K562 (cell line): Measurements from ENCODE around the gene BICD1. TPM values are rescaled to one million over a fixed set of nuclear protein-coding genes. Genes with fewer than 3 reads are reported as not detected.

Source experiments
- ELF4 ChIP-seq: fragments of 450-650 bp; formaldehyde crosslinking; IDR thresholded peaks from 2 replicates; pipeline ENCODE4 v1.4.0; 2022; ENCODE audit warnings: missing genetic modification characterization
- PTBP1 ChIP-seq: fragments of 200-400 bp; formaldehyde crosslinking; IDR thresholded peaks from 2 replicates; pipeline ENCODE4 v1.6.1; 2017; ENCODE audit warnings: low read depth, low read length
- SMAD1 ChIP-seq: fragments of 150-350 bp; IDR thresholded peaks from 2 replicates; pipeline ENCODE4 v1.6.1; 2014; ENCODE audit warnings: low read length, low read depth; ENCODE audit not compliant: partially characterized antibody
- TCF3 ChIP-seq: sonication (generic); formaldehyde crosslinking; IDR thresholded peaks from 2 replicates; pipeline ENCODE4 v1.4.0; 2020; ENCODE audit warnings: mild to moderate bottlenecking, missing genetic modification reagents
- ZNF583 ChIP-seq: fragments of 250-450 bp; sonication (Bioruptor Pico); IDR thresholded peaks from 2 replicates; pipeline ENCODE4 v1.4.0; 2020
- polyA plus RNA-seq, 8 experiments: library from polyadenylated mRNA; depleted of rRNA in 4 of 8; stranded (reverse) in 5 of 8; unstranded in 3 of 8; fragments of >200 nt; fragmentation: Nextera tagmentation in 2 of 8; fragmentation: Illumina TruSeq in 1 of 8; extraction: Ambion mirVana in 2 of 8; extraction: Trizol in 1 of 8; gene quantifications; 2 replicates each; pipeline versions ENCODE4 v1.2.1 to v1.2.3, GENCODE V29; 2011 to 2014; ENCODE audit warnings: inconsistent platforms in 1 of 8, missing spikeins in 1 of 8
- total RNA-seq, 7 experiments: library from RNA; depleted of rRNA in 6 of 7; stranded (reverse); fragments of >200 nt in 6 of 7; fragmentation: Illumina TruSeq in 2 of 7; extraction: Trizol in 2 of 7; gene quantifications; 2 replicates each; pipeline versions ENCODE4 v1.2.1 to v1.2.3, GENCODE V29; 2011 to 2021; ENCODE audit warnings: low replicate concordance in 1 of 7
- TF ChIP-seq, protein P1 (sequence below): fragments of 450-650 bp; IDR thresholded peaks from 2 replicates; pipeline ENCODE4 v1.6.1; 2014; ENCODE audit warnings: low read depth, mild to moderate bottlenecking, moderate library complexity, borderline replicate concordance
- TF ChIP-seq, protein P2 (sequence below): fragments of 450-650 bp; IDR thresholded peaks from 2 replicates; pipeline ENCODE4 v1.6.1; 2017; ENCODE audit warnings: antibody characterized with exemption
- TF ChIP-seq, protein P3 (sequence below), 2 experiments: fragments of 450-650 bp; formaldehyde crosslinking in 1 of 2; IDR thresholded peaks; 2 replicates each; pipeline versions ENCODE4 v1.4.0 to v1.6.1; 2014 to 2020; ENCODE audit warnings: mild to moderate bottlenecking in 2 of 2, borderline replicate concordance in 1 of 2, low read depth in 1 of 2
- TF ChIP-seq, protein P4 (sequence below): fragments of 250-450 bp; sonication (Bioruptor Pico); IDR thresholded peaks from 2 replicates; pipeline ENCODE4 v1.8.0; 2021; ENCODE audit warnings: moderate library complexity, mild to moderate bottlenecking, inconsistent platforms

Gene BICD1
- total and polyA plus RNA-seq, 9 of the 15 experiments (the other 6 are each of a cell fraction or from before 2014, with no cell fraction given), result 3.5 to 21.1 (median 12.5) TPM

DNA sequence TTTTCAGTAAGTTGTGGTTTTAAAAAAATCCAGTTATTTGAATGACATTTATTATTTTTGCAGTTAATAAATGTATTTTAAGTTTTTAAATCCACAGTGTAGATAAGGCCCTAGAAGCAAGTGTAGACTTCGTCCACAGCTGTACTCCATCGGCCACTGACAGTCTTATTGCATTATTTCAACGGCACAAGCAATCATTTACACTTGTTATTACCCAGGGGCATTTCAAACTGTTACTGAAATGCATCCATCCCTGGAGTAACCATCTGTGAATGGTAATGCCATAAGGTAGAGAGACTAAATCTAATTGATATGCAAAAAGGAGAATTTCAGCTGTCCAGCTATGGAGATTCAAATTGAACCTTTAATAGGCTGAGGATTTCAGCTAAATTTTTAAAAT lies 48.4 kb downstream of the BICD1 start (continued):
- TF ChIP-seq, protein P1, sequence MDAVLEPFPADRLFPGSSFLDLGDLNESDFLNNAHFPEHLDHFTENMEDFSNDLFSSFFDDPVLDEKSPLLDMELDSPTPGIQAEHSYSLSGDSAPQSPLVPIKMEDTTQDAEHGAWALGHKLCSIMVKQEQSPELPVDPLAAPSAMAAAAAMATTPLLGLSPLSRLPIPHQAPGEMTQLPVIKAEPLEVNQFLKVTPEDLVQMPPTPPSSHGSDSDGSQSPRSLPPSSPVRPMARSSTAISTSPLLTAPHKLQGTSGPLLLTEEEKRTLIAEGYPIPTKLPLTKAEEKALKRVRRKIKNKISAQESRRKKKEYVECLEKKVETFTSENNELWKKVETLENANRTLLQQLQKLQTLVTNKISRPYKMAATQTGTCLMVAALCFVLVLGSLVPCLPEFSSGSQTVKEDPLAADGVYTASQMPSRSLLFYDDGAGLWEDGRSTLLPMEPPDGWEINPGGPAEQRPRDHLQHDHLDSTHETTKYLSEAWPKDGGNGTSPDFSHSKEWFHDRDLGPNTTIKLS, result no peak
- TF ChIP-seq PTBP1 (no peak), ELF4 (CRISPR knock-in tag) (no peak), ZNF583 (CRISPR knock-in tag) (no peak), SMAD1 (no peak), TCF3 (no peak)
- TF ChIP-seq, protein P2, sequence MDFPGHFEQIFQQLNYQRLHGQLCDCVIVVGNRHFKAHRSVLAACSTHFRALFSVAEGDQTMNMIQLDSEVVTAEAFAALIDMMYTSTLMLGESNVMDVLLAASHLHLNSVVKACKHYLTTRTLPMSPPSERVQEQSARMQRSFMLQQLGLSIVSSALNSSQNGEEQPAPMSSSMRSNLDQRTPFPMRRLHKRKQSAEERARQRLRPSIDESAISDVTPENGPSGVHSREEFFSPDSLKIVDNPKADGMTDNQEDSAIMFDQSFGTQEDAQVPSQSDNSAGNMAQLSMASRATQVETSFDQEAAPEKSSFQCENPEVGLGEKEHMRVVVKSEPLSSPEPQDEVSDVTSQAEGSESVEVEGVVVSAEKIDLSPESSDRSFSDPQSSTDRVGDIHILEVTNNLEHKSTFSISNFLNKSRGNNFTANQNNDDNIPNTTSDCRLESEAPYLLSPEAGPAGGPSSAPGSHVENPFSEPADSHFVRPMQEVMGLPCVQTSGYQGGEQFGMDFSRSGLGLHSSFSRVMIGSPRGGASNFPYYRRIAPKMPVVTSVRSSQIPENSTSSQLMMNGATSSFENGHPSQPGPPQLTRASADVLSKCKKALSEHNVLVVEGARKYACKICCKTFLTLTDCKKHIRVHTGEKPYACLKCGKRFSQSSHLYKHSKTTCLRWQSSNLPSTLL, result no peak
- TF ChIP-seq, protein P3, sequence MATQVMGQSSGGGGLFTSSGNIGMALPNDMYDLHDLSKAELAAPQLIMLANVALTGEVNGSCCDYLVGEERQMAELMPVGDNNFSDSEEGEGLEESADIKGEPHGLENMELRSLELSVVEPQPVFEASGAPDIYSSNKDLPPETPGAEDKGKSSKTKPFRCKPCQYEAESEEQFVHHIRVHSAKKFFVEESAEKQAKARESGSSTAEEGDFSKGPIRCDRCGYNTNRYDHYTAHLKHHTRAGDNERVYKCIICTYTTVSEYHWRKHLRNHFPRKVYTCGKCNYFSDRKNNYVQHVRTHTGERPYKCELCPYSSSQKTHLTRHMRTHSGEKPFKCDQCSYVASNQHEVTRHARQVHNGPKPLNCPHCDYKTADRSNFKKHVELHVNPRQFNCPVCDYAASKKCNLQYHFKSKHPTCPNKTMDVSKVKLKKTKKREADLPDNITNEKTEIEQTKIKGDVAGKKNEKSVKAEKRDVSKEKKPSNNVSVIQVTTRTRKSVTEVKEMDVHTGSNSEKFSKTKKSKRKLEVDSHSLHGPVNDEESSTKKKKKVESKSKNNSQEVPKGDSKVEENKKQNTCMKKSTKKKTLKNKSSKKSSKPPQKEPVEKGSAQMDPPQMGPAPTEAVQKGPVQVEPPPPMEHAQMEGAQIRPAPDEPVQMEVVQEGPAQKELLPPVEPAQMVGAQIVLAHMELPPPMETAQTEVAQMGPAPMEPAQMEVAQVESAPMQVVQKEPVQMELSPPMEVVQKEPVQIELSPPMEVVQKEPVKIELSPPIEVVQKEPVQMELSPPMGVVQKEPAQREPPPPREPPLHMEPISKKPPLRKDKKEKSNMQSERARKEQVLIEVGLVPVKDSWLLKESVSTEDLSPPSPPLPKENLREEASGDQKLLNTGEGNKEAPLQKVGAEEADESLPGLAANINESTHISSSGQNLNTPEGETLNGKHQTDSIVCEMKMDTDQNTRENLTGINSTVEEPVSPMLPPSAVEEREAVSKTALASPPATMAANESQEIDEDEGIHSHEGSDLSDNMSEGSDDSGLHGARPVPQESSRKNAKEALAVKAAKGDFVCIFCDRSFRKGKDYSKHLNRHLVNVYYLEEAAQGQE (IDR thresholded peaks at IDR 0.05; ENCODE audit: borderline replicate concordance), result no peak
- TF ChIP-seq, protein P3 (CRISPR knock-in tag; IDR thresholded peaks at IDR 0.05; ENCODE audit: low read depth), result no peak
- TF ChIP-seq, protein P4, sequence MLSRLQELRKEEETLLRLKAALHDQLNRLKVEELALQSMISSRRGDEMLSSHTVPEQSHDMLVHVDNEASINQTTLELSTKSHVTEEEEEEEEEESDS (CRISPR knock-in tag), result no peak
- TF ChIP-seq, all 486 proteins: peak for 0
